Smooth muscle cell (in vitro differentiated cells): ENCODE results near the gene AWAT1. TPM values are rescaled to one million over a fixed set of nuclear protein-coding genes. Genes with fewer than 3 reads are reported as not detected.
"Not testable (repeated sequence)": the region's sequence is repeated elsewhere in the genome, so short reads cannot be mapped to it uniquely, and the experiment has no call there.

ENCODE experiments used
- DNase-seq: peaks from one replicate; lab custom pipeline; 2025; ENCODE audit not compliant: unreplicated experiment; lab: John Stamatoyannopoulos, UW
- H2AFZ ChIP-seq: fragments of 200-600 bp; sonication (generic); 2 replicates; pipeline ENCODE4 v1.6.0; 2016; ENCODE audit warnings: antibody characterized with exemption, low read depth, mild to moderate bottlenecking
- H3F3A ChIP-seq: fragments of 200-600 bp; sonication (generic); 2 replicates; pipeline ENCODE4 v1.6.0; 2017; ENCODE audit warnings: antibody characterized with exemption, low read depth
- H3K27ac ChIP-seq: fragments of 200-600 bp; sonication (generic); 2 replicates; pipeline ENCODE4 v1.5.1; 2016; ENCODE audit warnings: low read depth, mild to moderate bottlenecking
- H3K27me3 ChIP-seq: fragments of 200-600 bp; sonication (generic); 2 replicates; pipeline ENCODE4 v1.6.1; 2016; ENCODE audit warnings: low read depth, mild to moderate bottlenecking
- H3K36me3 ChIP-seq: fragments of 200-600 bp; sonication (generic); 2 replicates; pipeline ENCODE4 v1.5.1; 2016; ENCODE audit warnings: low read depth
- H3K4me1 ChIP-seq: fragments of 200-600 bp; sonication (generic); 2 replicates; pipeline ENCODE4 v1.5.1; 2016; ENCODE audit warnings: low read depth
- H3K4me2 ChIP-seq: fragments of 200-600 bp; sonication (generic); 2 replicates; pipeline ENCODE4 v1.6.0; 2016; ENCODE audit warnings: mild to moderate bottlenecking
- H3K4me3 ChIP-seq: fragments of 200-600 bp; sonication (generic); 2 replicates; pipeline ENCODE4 v1.5.1; 2016; ENCODE audit warnings: mild to moderate bottlenecking
- H3K79me2 ChIP-seq: fragments of 200-600 bp; sonication (generic); 2 replicates; pipeline ENCODE4 v1.6.0; 2016; ENCODE audit warnings: low read depth, mild to moderate bottlenecking
- H3K9ac ChIP-seq: fragments of 200-600 bp; sonication (generic); 2 replicates; pipeline ENCODE4 v1.6.0; 2016; ENCODE audit warnings: low read depth
- H3K9me3 ChIP-seq: fragments of 200-600 bp; sonication (generic); replicated peaks from 2 replicates; pipeline ENCODE4 v1.5.1; 2016; ENCODE audit warnings: low read depth
- H4K20me1 ChIP-seq: fragments of 200-600 bp; sonication (generic); 2 replicates; pipeline ENCODE4 v1.6.0; 2016; ENCODE audit warnings: low read depth
- WGBS: methylation state at CpG from one replicate; pipeline ENCODE4 v1.1.7; 2016; ENCODE audit warnings: low lambda C conversion rate; 5-methylcytosine and 5-hydroxymethylcytosine counted together
- polyA plus RNA-seq: library from polyadenylated mRNA; unstranded; fragments of >200 nt; fragmentation: Nextera tagmentation; extraction: Ambion mirVana; gene quantifications from 2 replicates; pipeline ENCODE4 v1.2.1, GENCODE V29; 2016
- total RNA-seq: library from RNA; depleted of rRNA; stranded (reverse); fragments of >200 nt; gene quantifications from 2 replicates; pipeline ENCODE4 v1.2.3, GENCODE V29; 2014
- TF ChIP-seq, protein P1 (sequence below): fragments of 200-600 bp; sonication (generic); IDR thresholded peaks from 2 replicates; pipeline ENCODE4 v1.5.1; 2017; ENCODE audit warnings: borderline replicate concordance, mild to moderate bottlenecking, antibody characterized with exemption; ENCODE audit not compliant: insufficient read depth, poor library complexity, severe bottlenecking

Gene AWAT1
- total and polyA plus RNA-seq, 2 experiments from 2014 or later: not detected

- Histone ChIP-seq H3K4me1 (no peaks in the 10 kb centered on the region), H3F3A (no peaks in the 10 kb centered on the region), H3K36me3 (no peaks in the 10 kb centered on the region), H3K9me3 (no peaks in the 10 kb centered on the region), H3K27ac (no peak overlapping the region), H3K79me2 (no peaks in the 10 kb centered on the region), H3K27me3 (no peaks in the 10 kb centered on the region), H3K4me2 (no peak overlapping the region), H3K4me3 (no peak overlapping the region), H4K20me1 (no peaks in the 10 kb centered on the region), H2AFZ (no peak overlapping the region), H3K9ac (no peak overlapping the region)
- DNase-seq: no peak
- 68% methylated on average over 2 of the region's 2 CpGs for WGBS
- TF ChIP-seq, protein P1, sequence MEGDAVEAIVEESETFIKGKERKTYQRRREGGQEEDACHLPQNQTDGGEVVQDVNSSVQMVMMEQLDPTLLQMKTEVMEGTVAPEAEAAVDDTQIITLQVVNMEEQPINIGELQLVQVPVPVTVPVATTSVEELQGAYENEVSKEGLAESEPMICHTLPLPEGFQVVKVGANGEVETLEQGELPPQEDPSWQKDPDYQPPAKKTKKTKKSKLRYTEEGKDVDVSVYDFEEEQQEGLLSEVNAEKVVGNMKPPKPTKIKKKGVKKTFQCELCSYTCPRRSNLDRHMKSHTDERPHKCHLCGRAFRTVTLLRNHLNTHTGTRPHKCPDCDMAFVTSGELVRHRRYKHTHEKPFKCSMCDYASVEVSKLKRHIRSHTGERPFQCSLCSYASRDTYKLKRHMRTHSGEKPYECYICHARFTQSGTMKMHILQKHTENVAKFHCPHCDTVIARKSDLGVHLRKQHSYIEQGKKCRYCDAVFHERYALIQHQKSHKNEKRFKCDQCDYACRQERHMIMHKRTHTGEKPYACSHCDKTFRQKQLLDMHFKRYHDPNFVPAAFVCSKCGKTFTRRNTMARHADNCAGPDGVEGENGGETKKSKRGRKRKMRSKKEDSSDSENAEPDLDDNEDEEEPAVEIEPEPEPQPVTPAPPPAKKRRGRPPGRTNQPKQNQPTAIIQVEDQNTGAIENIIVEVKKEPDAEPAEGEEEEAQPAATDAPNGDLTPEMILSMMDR: no peak
These were observed 7.8 kb upstream of the AWAT1 start for GRCh38 chrX:70226687-70227086.

- no peaks in the 10 kb centered on the region for H3K4me1 ChIP-seq
- H3K4me2 ChIP-seq: no peak overlapping the region
- no peak for DNase-seq
- no peaks in the 10 kb centered on the region for H3K27me3 ChIP-seq
- H3K4me3 ChIP-seq: no peak overlapping the region
- no peak overlapping the region for H2AFZ ChIP-seq
- 78% methylated on average over 4 of the region's 4 CpGs for WGBS
- no peaks in the 10 kb centered on the region for H3F3A ChIP-seq
- no peak overlapping the region for H3K9ac ChIP-seq
- no peak overlapping the region for H3K27ac ChIP-seq
- no peaks in the 10 kb centered on the region for H3K36me3 ChIP-seq
- TF ChIP-seq, protein P1: no peak
- no peaks in the 10 kb centered on the region for H3K9me3 ChIP-seq
- no peaks in the 10 kb centered on the region for H4K20me1 ChIP-seq
- H3K79me2 ChIP-seq: no peaks in the 10 kb centered on the region
These were observed 2.8 kb upstream of the AWAT1 start for GRCh38 chrX:70231666-70232065.

DNA sequence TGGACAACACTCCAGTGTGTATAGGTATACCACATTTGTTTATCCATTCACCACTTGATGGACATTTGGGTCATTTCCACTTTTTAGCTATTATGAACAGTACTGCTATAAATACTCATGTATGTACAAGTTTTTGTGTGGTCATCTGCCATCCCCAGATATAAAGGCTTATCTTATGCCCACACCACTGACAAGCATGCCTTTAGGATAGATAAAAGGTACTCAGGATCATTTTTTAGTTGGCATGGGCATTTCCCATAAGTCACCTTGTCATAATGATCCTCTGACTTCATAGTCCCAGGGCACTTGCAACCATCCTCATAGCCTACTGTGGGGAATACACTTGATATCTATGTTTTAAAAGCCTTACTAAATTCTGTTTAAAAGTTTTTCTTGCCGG, 6.3 kb downstream of the AWAT1 start:
- no peaks in the 10 kb centered on the region for H3K9me3 ChIP-seq
- no peaks in the 10 kb centered on the region for H3K4me1 ChIP-seq
- no peaks in the 10 kb centered on the region for H4K20me1 ChIP-seq
- H3K4me3 ChIP-seq: no peak overlapping the region
- H3K36me3 ChIP-seq: no peaks in the 10 kb centered on the region
- no peak overlapping the region for H3K9ac ChIP-seq
- WGBS: 81% methylated on average over 1 of the region's 1 CpG
- no peak overlapping the region for H3K27ac ChIP-seq
- no peak for DNase-seq
- no peaks in the 10 kb centered on the region for H3F3A ChIP-seq
- H3K79me2 ChIP-seq: no peaks in the 10 kb centered on the region
- no peak overlapping the region for H3K4me2 ChIP-seq
- TF ChIP-seq, protein P1: no peak
- H2AFZ ChIP-seq: no peak overlapping the region
- H3K27me3 ChIP-seq: no peaks in the 10 kb centered on the region

DNA sequence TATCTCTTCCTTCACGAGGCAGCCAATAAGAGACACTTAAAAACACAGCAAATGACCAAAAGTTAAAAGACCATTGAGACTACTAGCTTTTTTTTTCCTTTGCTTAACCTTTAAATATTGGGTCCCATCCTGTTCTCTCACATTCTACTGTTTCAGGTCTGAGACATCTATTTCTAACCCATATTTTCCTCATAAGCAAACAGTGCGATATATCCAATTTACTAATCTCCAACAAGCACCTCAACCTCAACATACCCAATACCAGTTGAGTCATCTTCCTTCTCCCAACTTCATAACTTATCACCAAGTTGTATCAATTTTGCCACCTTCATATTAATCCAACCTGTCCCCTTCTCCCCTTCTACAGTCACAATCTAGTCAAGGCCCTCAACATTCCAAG, 7.0 kb downstream of the AWAT1 start:
- Histone ChIP-seq H3K9me3 (no peaks in the 10 kb centered on the region), H3K79me2 (no peaks in the 10 kb centered on the region), H2AFZ (no peak overlapping the region), H4K20me1 (no peaks in the 10 kb centered on the region), H3K4me2 (no peak overlapping the region), H3K27me3 (no peaks in the 10 kb centered on the region), H3K9ac (no peak overlapping the region), H3K4me3 (no peak overlapping the region), H3K27ac (no peak overlapping the region), H3F3A (no peaks in the 10 kb centered on the region), H3K4me1 (no peaks in the 10 kb centered on the region), H3K36me3 (no peaks in the 10 kb centered on the region)
- DNase-seq: no peak
- WGBS: 80% methylated on average over 2 of the region's 2 CpGs
- TF ChIP-seq, protein P1: no peak

DNA sequence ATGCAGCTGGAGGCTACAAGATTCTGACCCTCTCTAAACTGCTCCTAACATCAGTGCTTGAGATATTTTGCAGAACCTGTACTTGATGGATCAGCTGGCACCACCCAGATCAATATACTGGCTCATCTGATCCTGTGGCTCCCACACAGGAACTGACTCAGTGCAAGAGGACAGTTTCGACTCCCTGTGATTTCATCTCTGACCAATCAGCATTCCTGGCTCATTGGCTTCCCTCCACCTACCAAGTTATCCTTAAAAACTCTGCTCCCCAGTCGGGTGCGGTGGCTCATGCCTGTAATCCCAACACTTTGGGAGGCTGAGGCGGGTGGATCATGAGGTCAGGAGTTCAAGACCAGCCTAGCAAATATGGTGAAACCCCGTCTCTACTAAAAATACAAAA, 9.1 kb downstream of the AWAT1 start:
- not testable (repeated sequence) for H3K27me3 ChIP-seq, H3K9ac ChIP-seq, H3K36me3 ChIP-seq, H3K9me3 ChIP-seq, DNase-seq, H2AFZ ChIP-seq, H3F3A ChIP-seq, H3K27ac ChIP-seq, H3K4me1 ChIP-seq, H3K79me2 ChIP-seq, H3K4me3 ChIP-seq, H3K4me2 ChIP-seq, H4K20me1 ChIP-seq
- 84% methylated on average over 5 of the region's 5 CpGs for WGBS
